GM18867 (cell line): Measurements from ENCODE around the gene ADGRA1.
"Not testable (repeated sequence)": the region's sequence is repeated elsewhere in the genome, so short reads cannot be mapped to it uniquely, and the experiment has no call there.

Source experiments
- ATAC-seq: cut with Tn5 transposase; IDR thresholded peaks from one replicate; pipeline ENCODE4 v1.9.1; 2021; ENCODE audit warnings: mild to moderate bottlenecking, moderate library complexity; ENCODE audit not compliant: unreplicated experiment

The ADGRA1 gene

GRCh38 chr10:133141144-133141957 lies 53.6 kb downstream of the ADGRA1 start:
- no peak for ATAC-seq

GRCh38 chr10:133141958-133142340 lies 54.2 kb downstream of the ADGRA1 start:
- no peak for ATAC-seq

GRCh38 chr10:133142523-133143199 lies 54.9 kb downstream of the ADGRA1 start:
- no peak for ATAC-seq

- ATAC-seq = no peak
These were observed 55.4 kb downstream of the ADGRA1 start for GRCh38 chr10:133143200-133143533.

- no peak for ATAC-seq
These were observed 55.8 kb downstream of the ADGRA1 start for GRCh38 chr10:133143546-133143945.

GRCh38 chr10:133144771-133145170 lies 57.0 kb downstream of the ADGRA1 start:
- ATAC-seq = no peak

- ATAC-seq = no peak
These were observed 62.5 kb downstream of the ADGRA1 start for GRCh38 chr10:133150226-133150625.

GRCh38 chr10:133150656-133151055 lies 62.9 kb downstream of the ADGRA1 start:
- ATAC-seq = no peak

GRCh38 chr10:133151071-133151470 lies 63.3 kb downstream of the ADGRA1 start:
- ATAC-seq = not testable (repeated sequence)

- no peak for ATAC-seq
These were observed 63.8 kb downstream of the ADGRA1 start for GRCh38 chr10:133151543-133151972.

GRCh38 chr10:133154411-133154810 lies 66.7 kb downstream of the ADGRA1 start:
- no peak for ATAC-seq

GRCh38 chr10:133154996-133155778 lies 67.5 kb downstream of the ADGRA1 start:
- no peak for ATAC-seq

GRCh38 chr10:133156674-133157579 lies 69.2 kb downstream of the ADGRA1 start:
- ATAC-seq = no peak

GRCh38 chr10:133157662-133158436 lies 70.1 kb downstream of the ADGRA1 start:
- no peak for ATAC-seq

- no peak for ATAC-seq
These were observed 70.7 kb downstream of the ADGRA1 start for GRCh38 chr10:133158437-133158755.

- ATAC-seq = no peak
These were observed 71.3 kb downstream of the ADGRA1 start for GRCh38 chr10:133158756-133159610.

- no peak for ATAC-seq
These were observed 71.9 kb downstream of the ADGRA1 start for GRCh38 chr10:133159611-133159949.

GRCh38 chr10:133159950-133160825 lies 72.5 kb downstream of the ADGRA1 start, which contains the start of gene KNDC1:
Gene KNDC1, plus strand, starts transcription at chr10:133160219. Its CDS starts 249 bp downstream, at chr10:133160468.
- peak; percentile 58 for ATAC-seq
